H9 (cell line): ENCODE data around the gene LINS1. TPM values are rescaled to one million over a fixed set of nuclear protein-coding genes. Genes with fewer than 3 reads are reported as not detected.

Source experiments
- DNase-seq: peaks from one replicate; pipeline ENCODE4 v3.0.0-alpha.2; 2017
- H2AFZ ChIP-seq: one replicate; pipeline ENCODE4 v1.6.1; 2013; ENCODE audit warnings: mild to moderate bottlenecking, low read length, control low read depth, moderate library complexity
- H2AK5ac ChIP-seq: 2 replicates; pipeline ENCODE4 v1.6.1; 2013; ENCODE audit warnings: low read length, control low read depth, mixed read lengths; ENCODE audit not compliant: insufficient read length
- H2BK120ac ChIP-seq: one replicate; pipeline ENCODE4 v1.6.1; 2013; ENCODE audit warnings: low read depth, mild to moderate bottlenecking, low read length, control low read depth, inconsistent platforms; ENCODE audit not compliant: poor library complexity, severe bottlenecking
- H2BK12ac ChIP-seq: 2 replicates; pipeline ENCODE4 v1.6.1; 2013; ENCODE audit warnings: low read length, control low read depth, mixed read lengths, low read depth; ENCODE audit not compliant: insufficient read length
- H2BK15ac ChIP-seq: 2 replicates; pipeline ENCODE4 v1.6.1; 2013; ENCODE audit warnings: low read depth, low read length, control low read depth
- H2BK20ac ChIP-seq: one replicate; pipeline ENCODE4 v1.6.1; 2013; ENCODE audit warnings: low read depth, mild to moderate bottlenecking, low read length, control low read depth, inconsistent platforms; ENCODE audit not compliant: poor library complexity, severe bottlenecking
- H2BK5ac ChIP-seq: 2 replicates; pipeline ENCODE4 v1.6.1; 2013; ENCODE audit warnings: low read length, control low read depth, mixed read lengths; ENCODE audit not compliant: insufficient read length
- H3K14ac ChIP-seq: 2 replicates; pipeline ENCODE4 v1.6.1; 2013; ENCODE audit warnings: low read length, control low read depth; ENCODE audit not compliant: insufficient read depth
- H3K18ac ChIP-seq: 2 replicates; pipeline ENCODE4 v1.6.1; 2013; ENCODE audit warnings: low read depth, mild to moderate bottlenecking, mixed read lengths, low read length, control low read depth; ENCODE audit not compliant: insufficient read length
- H3K23ac ChIP-seq: 2 replicates; pipeline ENCODE4 v1.6.1; 2013; ENCODE audit warnings: low read length, control low read depth, mixed read lengths, low read depth; ENCODE audit not compliant: insufficient read length
- H3K23me2 ChIP-seq: 2 replicates; pipeline ENCODE4 v1.6.1; 2013; ENCODE audit warnings: low read depth, mild to moderate bottlenecking, mixed read lengths, low read length, control low read depth; ENCODE audit not compliant: insufficient read length, poor library complexity, severe bottlenecking
- H3K27ac ChIP-seq: 2 replicates; pipeline ENCODE4 v1.5.1; 2013; ENCODE audit warnings: low read length, control low read depth, mixed read lengths, low read depth; ENCODE audit not compliant: insufficient read length
- H3K27me3 ChIP-seq: 2 replicates; pipeline ENCODE4 v1.6.1; 2013; ENCODE audit warnings: low read length, control low read depth, inconsistent platforms; ENCODE audit not compliant: insufficient read depth
- H3K4ac ChIP-seq: 2 replicates; pipeline ENCODE4 v1.6.1; 2013; ENCODE audit warnings: low read depth, mild to moderate bottlenecking, control low read depth, inconsistent platforms, low read length, moderate library complexity
- H3K4me1 ChIP-seq: 2 replicates; pipeline ENCODE4 v1.6.1; 2013; ENCODE audit warnings: low read length, control low read depth, inconsistent platforms; ENCODE audit not compliant: insufficient read depth
- H3K4me2 ChIP-seq: 2 replicates; pipeline ENCODE4 v1.6.1; 2013; ENCODE audit warnings: low read length, control low read depth, mixed read lengths; ENCODE audit not compliant: insufficient read length, insufficient read depth
- H3K56ac ChIP-seq: 2 replicates; pipeline ENCODE4 v1.6.1; 2013; ENCODE audit warnings: low read depth, mild to moderate bottlenecking, mixed read lengths, low read length, control low read depth; ENCODE audit not compliant: insufficient read length
- H3K79me1 ChIP-seq: 2 replicates; pipeline ENCODE4 v1.6.1; 2013; ENCODE audit warnings: low read depth, mild to moderate bottlenecking, moderate library complexity, low read length, control low read depth, inconsistent platforms; ENCODE audit not compliant: insufficient read depth, poor library complexity, severe bottlenecking
- H3K79me2 ChIP-seq: 2 replicates; pipeline ENCODE4 v1.6.1; 2013; ENCODE audit warnings: low read length, control low read depth, inconsistent platforms; ENCODE audit not compliant: insufficient read depth
- H3K9ac ChIP-seq: 2 replicates; pipeline ENCODE4 v1.6.1; 2013; ENCODE audit warnings: low read length, control low read depth, mixed read lengths; ENCODE audit not compliant: insufficient read length; ENCODE audit errors: extremely low read depth
- H3K9me3 ChIP-seq: one replicate; pipeline ENCODE4 v1.6.1; 2013; ENCODE audit warnings: low read depth, low read length, inconsistent platforms; ENCODE audit not compliant: control insufficient read depth
- H3T11ph ChIP-seq: one replicate; pipeline ENCODE4 v1.6.1; 2013; ENCODE audit warnings: mild to moderate bottlenecking, low read length, control low read depth, inconsistent platforms
- H4K20me1 ChIP-seq: one replicate; pipeline ENCODE4 v1.6.1; 2013; ENCODE audit not compliant: control insufficient read depth, insufficient read length, insufficient read depth
- H4K5ac ChIP-seq: 2 replicates; pipeline ENCODE4 v1.6.1; 2013; ENCODE audit warnings: low read depth, mild to moderate bottlenecking, mixed read lengths, low read length, control low read depth; ENCODE audit not compliant: insufficient read length
- H4K8ac ChIP-seq: replicated peaks from 2 replicates; pipeline ENCODE4 v1.6.1; 2013; ENCODE audit warnings: low read length, control low read depth, mixed read lengths, low read depth; ENCODE audit not compliant: insufficient read length
- H4K91ac ChIP-seq: 2 replicates; pipeline ENCODE4 v1.6.1; 2013; ENCODE audit warnings: low read depth, mild to moderate bottlenecking, moderate library complexity, mixed read lengths, low read length, control low read depth; ENCODE audit not compliant: insufficient read length
- H3K27ac Mint-ChIP-seq, 3 experiments: 2 replicates in 2 of 3; 3 replicates in 1 of 3; pipeline ENCODE4 v1.8.0; 2020 to 2021; ENCODE audit warnings: mixed read lengths in 3 of 3, mild to moderate bottlenecking in 1 of 3, moderate library complexity in 1 of 3
- H3K27me3 Mint-ChIP-seq: 2 replicates; pipeline ENCODE4 v1.8.0; 2021; ENCODE audit warnings: low read depth, mild to moderate bottlenecking, moderate library complexity, mixed read lengths
- H3K36me3 Mint-ChIP-seq, 3 experiments: 2 replicates in 2 of 3; 3 replicates in 1 of 3; pipeline ENCODE4 v1.8.0; 2020 to 2021; ENCODE audit warnings: low read depth in 3 of 3, mixed read lengths in 3 of 3; ENCODE audit not compliant: insufficient read depth in 1 of 3
- H3K4me1 Mint-ChIP-seq, 2 experiments: 2 replicates each; pipeline ENCODE4 v1.8.0; 2020; ENCODE audit warnings: mixed read lengths in 2 of 2
- H3K4me3 Mint-ChIP-seq, 2 experiments: 2 replicates in 1 of 2; 3 replicates in 1 of 2; pipeline ENCODE4 v1.8.0; 2020 to 2021; ENCODE audit warnings: mild to moderate bottlenecking in 2 of 2, mixed read lengths in 2 of 2, moderate library complexity in 1 of 2
- H3K9me3 Mint-ChIP-seq, 2 experiments: 2 replicates in 1 of 2; 3 replicates in 1 of 2; pipeline ENCODE4 v1.8.0; 2020; ENCODE audit warnings: mild to moderate bottlenecking in 2 of 2, mixed read lengths in 2 of 2, moderate library complexity in 1 of 2
- WGBS: extraction: QIAGEN DNeasy Blood & Tissue Kit; methylation state at CpG from one replicate; pipeline ENCODE4 v1.1.7; 2013; ENCODE audit warnings: missing lambda C conversion rate, low lambda C conversion rate, mixed read lengths; ENCODE audit not compliant: insufficient read length; ENCODE audit errors: extremely low coverage; 5-methylcytosine and 5-hydroxymethylcytosine counted together
- total RNA-seq: library from RNA; stranded (reverse); gene quantifications from 2 replicates; pipeline ENCODE4 v1.2.1, GENCODE V29; 2021
- TF ChIP-seq, protein P1 (sequence below): fragments of 200-600 bp; sonication (generic); conservative IDR thresholded peaks from 3 replicates; pipeline ENCODE4 v1.8.0; 2021; ENCODE audit warnings: antibody characterized with exemption, mild to moderate bottlenecking

The LINS1 gene
- total RNA-seq, 1 experiment from 2014 or later = 8.8 TPM

DNA sequence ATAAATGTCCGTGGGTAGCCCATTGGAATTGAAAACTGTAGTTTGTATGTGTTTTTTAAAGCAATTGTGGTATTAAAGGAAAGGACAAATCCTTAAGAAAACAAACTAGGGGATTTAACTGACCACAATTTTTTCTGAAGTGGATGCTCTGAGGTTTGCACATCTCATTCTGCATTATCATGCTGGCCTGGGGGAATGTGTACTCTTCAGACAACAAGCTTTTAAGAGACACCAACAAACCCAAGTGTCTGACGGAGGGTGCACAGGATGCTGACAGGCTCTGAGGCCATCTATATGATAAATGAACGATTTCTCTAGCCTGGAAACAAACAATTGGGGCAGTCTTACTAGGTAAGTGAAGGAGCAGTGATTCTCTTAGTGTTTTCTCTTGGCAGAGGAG is 9.1 kb downstream of the LINS1 start:
- Histone ChIP-seq H2BK12ac (no peak overlapping the region), H3K23ac (no peak overlapping the region), H3K27me3 (no peaks in the 10 kb centered on the region), H2BK5ac (no peak overlapping the region), H3K56ac (no peak overlapping the region), H3K4me1 (no peaks in the 10 kb centered on the region), H3K79me2 (no peaks in the 10 kb centered on the region), H3K14ac (no peak overlapping the region), H3K4me2 (no peak overlapping the region), H2BK20ac (no peak overlapping the region), H2BK120ac (no peak overlapping the region), H3K23me2 (no peaks in the 10 kb centered on the region), H3T11ph (no peak overlapping the region), H2BK15ac (no peak overlapping the region), H3K9ac (no peak overlapping the region), H3K27ac (no peak overlapping the region), H3K9me3 (peaks cover 20% of the 10 kb centered on the region), H3K18ac (no peak overlapping the region), H3K79me1 (no peaks in the 10 kb centered on the region), H3K4ac (no peak overlapping the region), H4K5ac (no peak overlapping the region), H2AK5ac (no peak overlapping the region), H4K91ac (no peak overlapping the region), H4K20me1 (no peaks in the 10 kb centered on the region), H2AFZ (no peak overlapping the region), H4K8ac (no peak overlapping the region)
- Mint-ChIP-seq H3K4me1 (no peaks in the 10 kb centered on the region), H3K36me3 (peaks cover 16 to 33% (median 31%) of the 10 kb centered on the region in 3 experiments), H3K4me3 (no peak overlapping the region; a peak in 1 of 5 replicates), H3K27me3 (no peaks in the 10 kb centered on the region), H3K27ac (no peak overlapping the region), H3K9me3 (peaks cover 33 to 41% of the 10 kb centered on the region in 2 experiments)
- DNase-seq = no peak
- TF ChIP-seq, protein P1, sequence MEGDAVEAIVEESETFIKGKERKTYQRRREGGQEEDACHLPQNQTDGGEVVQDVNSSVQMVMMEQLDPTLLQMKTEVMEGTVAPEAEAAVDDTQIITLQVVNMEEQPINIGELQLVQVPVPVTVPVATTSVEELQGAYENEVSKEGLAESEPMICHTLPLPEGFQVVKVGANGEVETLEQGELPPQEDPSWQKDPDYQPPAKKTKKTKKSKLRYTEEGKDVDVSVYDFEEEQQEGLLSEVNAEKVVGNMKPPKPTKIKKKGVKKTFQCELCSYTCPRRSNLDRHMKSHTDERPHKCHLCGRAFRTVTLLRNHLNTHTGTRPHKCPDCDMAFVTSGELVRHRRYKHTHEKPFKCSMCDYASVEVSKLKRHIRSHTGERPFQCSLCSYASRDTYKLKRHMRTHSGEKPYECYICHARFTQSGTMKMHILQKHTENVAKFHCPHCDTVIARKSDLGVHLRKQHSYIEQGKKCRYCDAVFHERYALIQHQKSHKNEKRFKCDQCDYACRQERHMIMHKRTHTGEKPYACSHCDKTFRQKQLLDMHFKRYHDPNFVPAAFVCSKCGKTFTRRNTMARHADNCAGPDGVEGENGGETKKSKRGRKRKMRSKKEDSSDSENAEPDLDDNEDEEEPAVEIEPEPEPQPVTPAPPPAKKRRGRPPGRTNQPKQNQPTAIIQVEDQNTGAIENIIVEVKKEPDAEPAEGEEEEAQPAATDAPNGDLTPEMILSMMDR = no peak
- WGBS = no CpG with 5 or more reads among the region's 3 CpGs
